Astrocyte (in vitro differentiated cells and primary cell): ENCODE results near the gene PTPRE.

Experiments
- EZH2 ChIP-seq: IDR thresholded peaks from 2 replicates; pipeline ENCODE4 v1.6.1; 2012; ENCODE audit warnings: mild to moderate bottlenecking, low read length, inconsistent platforms; ENCODE audit not compliant: insufficient read depth
- TF ChIP-seq, protein P1 (sequence below): IDR thresholded peaks from 2 replicates; pipeline ENCODE4 v1.5.1; 2011; ENCODE audit warnings: low read depth, mild to moderate bottlenecking, inconsistent platforms, low read length, moderate library complexity; ENCODE audit not compliant: insufficient read depth

- TF ChIP-seq, protein P1, sequence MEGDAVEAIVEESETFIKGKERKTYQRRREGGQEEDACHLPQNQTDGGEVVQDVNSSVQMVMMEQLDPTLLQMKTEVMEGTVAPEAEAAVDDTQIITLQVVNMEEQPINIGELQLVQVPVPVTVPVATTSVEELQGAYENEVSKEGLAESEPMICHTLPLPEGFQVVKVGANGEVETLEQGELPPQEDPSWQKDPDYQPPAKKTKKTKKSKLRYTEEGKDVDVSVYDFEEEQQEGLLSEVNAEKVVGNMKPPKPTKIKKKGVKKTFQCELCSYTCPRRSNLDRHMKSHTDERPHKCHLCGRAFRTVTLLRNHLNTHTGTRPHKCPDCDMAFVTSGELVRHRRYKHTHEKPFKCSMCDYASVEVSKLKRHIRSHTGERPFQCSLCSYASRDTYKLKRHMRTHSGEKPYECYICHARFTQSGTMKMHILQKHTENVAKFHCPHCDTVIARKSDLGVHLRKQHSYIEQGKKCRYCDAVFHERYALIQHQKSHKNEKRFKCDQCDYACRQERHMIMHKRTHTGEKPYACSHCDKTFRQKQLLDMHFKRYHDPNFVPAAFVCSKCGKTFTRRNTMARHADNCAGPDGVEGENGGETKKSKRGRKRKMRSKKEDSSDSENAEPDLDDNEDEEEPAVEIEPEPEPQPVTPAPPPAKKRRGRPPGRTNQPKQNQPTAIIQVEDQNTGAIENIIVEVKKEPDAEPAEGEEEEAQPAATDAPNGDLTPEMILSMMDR = no peak
- TF ChIP-seq EZH2 = no peak
These were observed 18.7 kb downstream of the PTPRE start for GRCh38 chr10:127925471-127926207.
